Measurements from ENCODE around the gene MAPRE2.

- TF ChIP-seq EZH2 (IDR thresholded peaks at IDR 0.05): no peak
- TF ChIP-seq POLR2AphosphoS5 (IDR thresholded peaks at IDR 0.05; ENCODE audit: borderline replicate concordance, low read depth, low read length): no peak
- TF ChIP-seq FOXP2 (optimal IDR thresholded peaks at IDR 0.05; ENCODE audit: control extremely low read depth, extremely low read length, insufficient read depth): no peak
These were observed 126.1 kb downstream of the MAPRE2 start for GRCh38 chr18:35167332-35167731.
